HEK293 (cell line): Measurements from ENCODE around the gene COX10.

Experiments
- CTCF ChIA-PET: fragments of 350-600 bp; formaldehyde crosslinking; extraction: SDS; loops from one replicate; lab custom pipeline; 2021; ENCODE audit warnings: antibody characterized with exemption; lab: Yijun Ruan, JAX
- POLR2A ChIA-PET: fragments of 300-600 bp; formaldehyde crosslinking; extraction: SDS; loops from one replicate; lab custom pipeline; 2020; ENCODE audit warnings: antibody characterized with exemption, inconsistent platforms; lab: Yijun Ruan, JAX
- H3K27ac ChIP-seq: fragments of 200-500 bp; sonication (Bioruptor generic); 2 replicates; pipeline ENCODE4 v1.5.1; 2014; ENCODE audit warnings: low read depth, low read length, control low read depth, inconsistent platforms; ENCODE audit errors: extremely low read depth
- H3K36me3 ChIP-seq, 2 experiments: fragments of 200-500 bp in 1 of 2; sonication (Bioruptor generic) in 1 of 2; 1 replicate in 1 of 2; 2 replicates in 1 of 2; pipeline ENCODE4 v1.5.1; 2014 to 2017; ENCODE audit warnings: inconsistent platforms in 2 of 2, low read length in 2 of 2; ENCODE audit not compliant: control insufficient read depth in 2 of 2, insufficient read depth in 1 of 2
- H3K4me1 ChIP-seq: fragments of 200-500 bp; sonication (Bioruptor generic); 2 replicates; pipeline ENCODE4 v1.5.1; 2014; ENCODE audit warnings: mild to moderate bottlenecking, low read length, inconsistent platforms; ENCODE audit not compliant: control insufficient read depth, insufficient read depth
- H3K4me3 ChIP-seq: 2 replicates; pipeline ENCODE4 v1.5.1; 2011; ENCODE audit warnings: low read depth, mild to moderate bottlenecking, control low read depth, low read length, moderate library complexity
- H3K9me3 ChIP-seq: fragments of 200-500 bp; sonication (Bioruptor generic); 2 replicates; pipeline ENCODE4 v1.5.1; 2014; ENCODE audit warnings: low read depth, low read length, inconsistent platforms; ENCODE audit not compliant: control insufficient read depth, insufficient read depth
- GFI1B ChIP-seq: fragments of 450-650 bp; formaldehyde crosslinking; IDR thresholded peaks from 2 replicates; pipeline ENCODE4 v1.5.1; 2016; ENCODE audit warnings: missing biosample characterization, missing genetic modification characterization
- GLIS1 ChIP-seq: fragments of 450-650 bp; formaldehyde crosslinking; IDR thresholded peaks from 2 replicates; pipeline ENCODE4 v1.5.1; 2016; ENCODE audit warnings: missing biosample characterization, missing genetic modification characterization
- GLIS2 ChIP-seq: fragments of 450-650 bp; formaldehyde crosslinking; IDR thresholded peaks from 2 replicates; pipeline ENCODE4 v1.5.1; 2016; ENCODE audit warnings: missing biosample characterization, missing genetic modification characterization
- KLF7 ChIP-seq: fragments of 450-650 bp; formaldehyde crosslinking; IDR thresholded peaks from 2 replicates; pipeline ENCODE4 v1.5.1; 2016; ENCODE audit warnings: missing biosample characterization, missing genetic modification characterization, borderline replicate concordance
- KLF9 ChIP-seq: fragments of 450-650 bp; formaldehyde crosslinking; IDR thresholded peaks from 2 replicates; pipeline ENCODE4 v1.5.1; 2016; ENCODE audit warnings: missing biosample characterization, missing genetic modification characterization, low read depth
- TCF7L2 ChIP-seq: IDR thresholded peaks from 2 replicates; pipeline ENCODE4 v1.6.1; 2011; ENCODE audit warnings: low read depth, mild to moderate bottlenecking, inconsistent platforms, low read length, moderate library complexity, borderline replicate concordance
- ZBTB48 ChIP-seq: fragments of 450-650 bp; formaldehyde crosslinking; IDR thresholded peaks from 2 replicates; pipeline ENCODE4 v1.5.1; 2016; ENCODE audit warnings: missing biosample characterization, missing genetic modification characterization
- ZNF132 ChIP-seq: fragments of 450-650 bp; formaldehyde crosslinking; IDR thresholded peaks from 2 replicates; pipeline ENCODE4 v1.5.1; 2017; ENCODE audit warnings: missing biosample characterization, missing genetic modification characterization, borderline replicate concordance
- ZNF175 ChIP-seq: fragments of 450-650 bp; formaldehyde crosslinking; IDR thresholded peaks from 2 replicates; pipeline ENCODE4 v1.5.1; 2016; ENCODE audit warnings: missing biosample characterization, missing genetic modification characterization
- ZNF2 ChIP-seq: fragments of 450-650 bp; formaldehyde crosslinking; IDR thresholded peaks from 2 replicates; pipeline ENCODE4 v1.5.1; 2016; ENCODE audit warnings: missing biosample characterization, missing genetic modification characterization
- ZNF211 ChIP-seq: fragments of 450-650 bp; formaldehyde crosslinking; IDR thresholded peaks from 2 replicates; pipeline ENCODE4 v1.5.1; 2016; ENCODE audit warnings: low read depth, missing biosample characterization, missing genetic modification characterization
- ZNF473 ChIP-seq: fragments of 450-650 bp; formaldehyde crosslinking; IDR thresholded peaks from 2 replicates; pipeline ENCODE4 v1.5.1; 2017; ENCODE audit warnings: missing biosample characterization, missing genetic modification characterization
- ZNF600 ChIP-seq: fragments of 450-650 bp; formaldehyde crosslinking; IDR thresholded peaks from 2 replicates; pipeline ENCODE4 v1.5.1; 2016; ENCODE audit warnings: missing biosample characterization, missing genetic modification characterization
- ZNF610 ChIP-seq: fragments of 450-650 bp; formaldehyde crosslinking; IDR thresholded peaks from 2 replicates; pipeline ENCODE4 v1.5.1; 2016; ENCODE audit warnings: missing biosample characterization, missing genetic modification characterization, borderline replicate concordance
- ZNF658 ChIP-seq: fragments of 450-650 bp; formaldehyde crosslinking; IDR thresholded peaks from 2 replicates; pipeline ENCODE4; 2016; ENCODE audit warnings: missing biosample characterization, missing genetic modification characterization
- ZNF664 ChIP-seq: fragments of 450-650 bp; formaldehyde crosslinking; IDR thresholded peaks from 2 replicates; pipeline ENCODE4 v1.5.1; 2016; ENCODE audit warnings: missing biosample characterization, missing genetic modification characterization
- TF ChIP-seq, protein P1 (sequence below): fragments of 450-650 bp; formaldehyde crosslinking; IDR thresholded peaks from 2 replicates; pipeline ENCODE4 v1.5.1; 2016; ENCODE audit warnings: missing biosample characterization, missing genetic modification characterization
- TF ChIP-seq, protein P2 (sequence below): fragments of 450-650 bp; formaldehyde crosslinking; conservative IDR thresholded peaks from 2 replicates; pipeline ENCODE4 v1.5.1; 2016; ENCODE audit warnings: low read depth, missing biosample characterization, missing genetic modification characterization
- TF ChIP-seq, protein P3 (sequence below): fragments of 450-650 bp; IDR thresholded peaks from 2 replicates; pipeline ENCODE4 v1.5.1; 2018; ENCODE audit warnings: missing biosample characterization, missing genetic modification characterization
- TF ChIP-seq, protein P4 (sequence below): fragments of 450-650 bp; formaldehyde crosslinking; IDR thresholded peaks from 2 replicates; pipeline ENCODE4 v1.5.1; 2016; ENCODE audit warnings: missing biosample characterization, missing genetic modification characterization

COX10 gene

DNA sequence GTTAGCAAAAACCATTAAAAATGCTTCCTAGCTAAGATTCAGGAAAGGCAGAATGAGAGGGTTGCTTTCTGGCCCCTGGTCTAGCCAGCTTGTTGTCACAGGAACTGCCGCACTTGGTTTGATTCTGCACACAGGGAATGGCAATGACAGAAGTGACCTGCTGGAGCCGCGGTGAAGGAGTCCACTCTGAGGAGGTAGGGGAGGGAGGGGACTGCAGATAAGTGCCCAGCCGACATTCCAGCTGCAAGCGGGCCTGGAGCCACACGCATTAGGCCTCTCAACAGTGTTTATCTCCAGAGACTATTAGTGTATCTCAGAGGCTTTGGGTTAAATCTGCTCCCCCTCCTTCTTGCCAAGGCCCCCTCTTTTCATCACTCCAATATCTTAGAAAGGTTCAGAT, 128.7 kb downstream of the COX10 start:
- Histone ChIP-seq H3K36me3 (no peaks in the 10 kb centered on the region), H3K4me3 (no peak overlapping the region), H3K9me3 (no peaks in the 10 kb centered on the region), H3K27ac (no peak overlapping the region), H3K4me1 (peaks cover 10% of the 10 kb centered on the region)
- CTCF ChIA-PET: interaction anchor here (0.6 to 0.9 kb wide), 5 partner anchors 9 to 342 kb away, joined by 3 to 5 read pairs (median 4); no protein-coding TSS in a partner anchor
- POLR2A ChIA-PET: no interaction called here
- no peak for TF ChIP-seq GLIS2
- TF ChIP-seq ZNF211 (tag by site-specific recombination): no peak
- TF ChIP-seq ZNF2 (tag by site-specific recombination): no peak
- no peak for TF ChIP-seq ZNF600 (tag by site-specific recombination)
- TF ChIP-seq GLIS1 (tag by site-specific recombination): no peak
- TF ChIP-seq, protein P1, sequence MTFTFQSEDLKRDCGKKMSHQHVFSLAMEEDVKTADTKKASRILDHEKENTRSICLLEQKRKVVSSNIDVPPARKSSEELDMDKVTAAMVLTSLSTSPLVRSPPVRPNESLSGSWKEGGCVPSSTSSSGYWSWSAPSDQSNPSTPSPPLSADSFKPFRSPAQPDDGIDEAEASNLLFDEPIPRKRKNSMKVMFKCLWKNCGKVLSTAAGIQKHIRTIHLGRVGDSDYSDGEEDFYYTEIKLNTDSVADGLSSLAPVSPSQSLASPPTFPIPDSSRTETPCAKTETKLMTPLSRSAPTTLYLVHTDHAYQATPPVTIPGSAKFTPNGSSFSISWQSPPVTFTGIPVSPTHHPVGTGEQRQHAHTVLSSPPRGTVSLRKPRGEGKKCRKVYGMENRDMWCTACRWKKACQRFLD: no peak
- TF ChIP-seq, protein P2, sequence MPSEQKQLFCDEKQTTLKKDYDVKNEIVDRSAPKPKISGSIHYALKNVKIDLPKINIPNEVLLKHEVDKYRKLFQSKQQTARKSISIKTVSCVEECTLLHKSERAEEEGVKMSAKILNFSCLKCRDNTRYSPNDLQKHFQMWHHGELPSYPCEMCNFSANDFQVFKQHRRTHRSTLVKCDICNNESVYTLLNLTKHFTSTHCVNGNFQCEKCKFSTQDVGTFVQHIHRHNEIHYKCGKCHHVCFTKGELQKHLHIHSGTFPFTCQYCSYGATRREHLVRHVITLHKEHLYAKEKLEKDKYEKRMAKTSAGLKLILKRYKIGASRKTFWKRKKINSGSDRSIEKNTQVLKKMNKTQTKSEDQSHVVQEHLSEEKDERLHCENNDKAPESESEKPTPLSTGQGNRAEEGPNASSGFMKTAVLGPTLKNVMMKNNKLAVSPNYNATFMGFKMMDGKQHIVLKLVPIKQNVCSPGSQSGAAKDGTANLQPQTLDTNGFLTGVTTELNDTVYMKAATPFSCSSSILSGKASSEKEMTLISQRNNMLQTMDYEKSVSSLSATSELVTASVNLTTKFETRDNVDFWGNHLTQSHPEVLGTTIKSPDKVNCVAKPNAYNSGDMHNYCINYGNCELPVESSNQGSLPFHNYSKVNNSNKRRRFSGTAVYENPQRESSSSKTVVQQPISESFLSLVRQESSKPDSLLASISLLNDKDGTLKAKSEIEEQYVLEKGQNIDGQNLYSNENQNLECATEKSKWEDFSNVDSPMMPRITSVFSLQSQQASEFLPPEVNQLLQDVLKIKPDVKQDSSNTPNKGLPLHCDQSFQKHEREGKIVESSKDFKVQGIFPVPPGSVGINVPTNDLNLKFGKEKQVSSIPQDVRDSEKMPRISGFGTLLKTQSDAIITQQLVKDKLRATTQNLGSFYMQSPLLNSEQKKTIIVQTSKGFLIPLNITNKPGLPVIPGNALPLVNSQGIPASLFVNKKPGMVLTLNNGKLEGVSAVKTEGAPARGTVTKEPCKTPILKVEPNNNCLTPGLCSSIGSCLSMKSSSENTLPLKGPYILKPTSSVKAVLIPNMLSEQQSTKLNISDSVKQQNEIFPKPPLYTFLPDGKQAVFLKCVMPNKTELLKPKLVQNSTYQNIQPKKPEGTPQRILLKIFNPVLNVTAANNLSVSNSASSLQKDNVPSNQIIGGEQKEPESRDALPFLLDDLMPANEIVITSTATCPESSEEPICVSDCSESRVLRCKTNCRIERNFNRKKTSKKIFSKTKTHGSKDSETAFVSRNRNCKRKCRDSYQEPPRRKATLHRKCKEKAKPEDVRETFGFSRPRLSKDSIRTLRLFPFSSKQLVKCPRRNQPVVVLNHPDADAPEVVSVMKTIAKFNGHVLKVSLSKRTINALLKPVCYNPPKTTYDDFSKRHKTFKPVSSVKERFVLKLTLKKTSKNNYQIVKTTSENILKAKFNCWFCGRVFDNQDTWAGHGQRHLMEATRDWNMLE (tag by site-specific recombination): no peak
- TF ChIP-seq ZNF473: no peak
- no peak for TF ChIP-seq ZNF610
- TF ChIP-seq, protein P3, sequence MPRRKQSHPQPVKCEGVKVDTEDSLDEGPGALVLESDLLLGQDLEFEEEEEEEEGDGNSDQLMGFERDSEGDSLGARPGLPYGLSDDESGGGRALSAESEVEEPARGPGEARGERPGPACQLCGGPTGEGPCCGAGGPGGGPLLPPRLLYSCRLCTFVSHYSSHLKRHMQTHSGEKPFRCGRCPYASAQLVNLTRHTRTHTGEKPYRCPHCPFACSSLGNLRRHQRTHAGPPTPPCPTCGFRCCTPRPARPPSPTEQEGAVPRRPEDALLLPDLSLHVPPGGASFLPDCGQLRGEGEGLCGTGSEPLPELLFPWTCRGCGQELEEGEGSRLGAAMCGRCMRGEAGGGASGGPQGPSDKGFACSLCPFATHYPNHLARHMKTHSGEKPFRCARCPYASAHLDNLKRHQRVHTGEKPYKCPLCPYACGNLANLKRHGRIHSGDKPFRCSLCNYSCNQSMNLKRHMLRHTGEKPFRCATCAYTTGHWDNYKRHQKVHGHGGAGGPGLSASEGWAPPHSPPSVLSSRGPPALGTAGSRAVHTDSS: no peak
- TF ChIP-seq ZNF175 (tag by site-specific recombination): no peak
- no peak for TF ChIP-seq TCF7L2
- no peak for TF ChIP-seq ZBTB48 (tag by site-specific recombination)
- no peak for TF ChIP-seq ZNF132 (tag by site-specific recombination)
- no peak for TF ChIP-seq ZNF658 (tag by site-specific recombination)
- no peak for TF ChIP-seq KLF7 (tag by site-specific recombination)
- TF ChIP-seq GFI1B (tag by site-specific recombination): no peak
- no peak for TF ChIP-seq ZNF664
- no peak for TF ChIP-seq KLF9
- TF ChIP-seq, protein P4, sequence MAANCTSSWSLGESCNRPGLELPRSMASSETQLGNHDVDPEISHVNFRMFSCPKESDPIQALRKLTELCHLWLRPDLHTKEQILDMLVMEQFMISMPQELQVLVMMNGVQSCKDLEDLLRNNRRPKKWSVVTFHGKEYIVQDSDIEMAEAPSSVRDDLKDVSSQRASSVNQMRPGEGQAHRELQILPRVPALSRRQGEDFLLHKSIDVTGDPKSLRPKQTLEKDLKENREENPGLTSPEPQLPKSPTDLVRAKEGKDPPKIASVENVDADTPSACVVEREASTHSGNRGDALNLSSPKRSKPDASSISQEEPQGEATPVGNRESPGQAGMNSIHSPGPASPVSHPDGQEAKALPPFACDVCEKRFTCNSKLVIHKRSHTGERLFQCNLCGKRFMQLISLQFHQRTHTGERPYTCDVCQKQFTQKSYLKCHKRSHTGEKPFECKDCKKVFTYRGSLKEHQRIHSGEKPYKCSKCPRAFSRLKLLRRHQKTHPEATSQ: no peak
